Measurements from ENCODE around the gene FSHB. TPM values are rescaled to one million over a fixed set of nuclear protein-coding genes. Genes with fewer than 3 reads are reported as not detected.
"Not testable (repeated sequence)": the region's sequence is repeated elsewhere in the genome, so short reads cannot be mapped to it uniquely, and the experiment has no call there.

FSHB gene
- total and polyA plus RNA-seq, 2 of the 8 experiments (the other 6 are each of a cell fraction or from before 2014, with no cell fraction given): not detected

- H2BK120ac ChIP-seq (replicated peaks; ENCODE audit: low read depth, low read length); H3K56ac ChIP-seq (replicated peaks; ENCODE audit: insufficient read length, low read depth, low read length); H2BK5ac ChIP-seq (ENCODE audit: low read depth, low read length); H2BK12ac ChIP-seq (ENCODE audit: low read depth, low read length); H3K27me3 ChIP-seq (replicated peaks in 1 of 4; ENCODE audit: control insufficient read depth in 3 of 4, extremely low read depth in 1 of 4, insufficient read depth in 3 of 4, low read length in 3 of 4); DNase-seq (ENCODE audit: low read depth in 1 of 2, low spot score in 2 of 2); H3K9me3 ChIP-seq (ENCODE audit: insufficient read depth in 2 of 2, low read depth in 1 of 2, low read length in 1 of 2); H4K5ac ChIP-seq (ENCODE audit: insufficient read length, low read depth, low read length); H3K79me2 ChIP-seq (ENCODE audit: control insufficient read depth in 1 of 2, insufficient read depth in 2 of 2, low read length in 2 of 2); H3K14ac ChIP-seq (ENCODE audit: insufficient read length); H3K9ac ChIP-seq (replicated peaks in 1 of 4; ENCODE audit: extremely low read depth in 1 of 4, low read depth in 3 of 4, low read length in 3 of 4); H3K4me1 ChIP-seq (replicated peaks in 1 of 4; ENCODE audit: control insufficient read depth in 3 of 4, insufficient read depth in 4 of 4, low read length in 3 of 4); H2BK20ac ChIP-seq (ENCODE audit: low read length); H2BK15ac ChIP-seq (ENCODE audit: low read length); H3K36me3 ChIP-seq (ENCODE audit: control insufficient read depth in 2 of 4, insufficient read depth in 4 of 4, low read length in 3 of 4); H3K4me3 ChIP-seq (ENCODE audit: extremely low read depth in 1 of 4, insufficient read depth in 2 of 4, low read depth in 3 of 4, low read length in 4 of 4); H4K91ac ChIP-seq (replicated peaks; ENCODE audit: insufficient read length, low read length); H2AK5ac ChIP-seq (ENCODE audit: low read depth, low read length); POLR2A ChIA-PET (ENCODE audit: partially characterized antibody); H3K23me2 ChIP-seq (ENCODE audit: low read depth, low read length); H4K8ac ChIP-seq (ENCODE audit: extremely low read depth, insufficient read depth, low read length); H3K79me1 ChIP-seq (ENCODE audit: low read depth, low read length); FAIRE-seq; H2AFZ ChIP-seq (ENCODE audit: low read length); H3K4ac ChIP-seq (replicated peaks; ENCODE audit: insufficient read length, low read depth, low read length); H3K18ac ChIP-seq (ENCODE audit: extremely low read depth, low read length); H3K27ac ChIP-seq (ENCODE audit: low read depth, low read length); H4K20me1 ChIP-seq (replicated peaks in 1 of 2; ENCODE audit: control insufficient read depth in 1 of 2, insufficient read depth in 2 of 2, low read length in 2 of 2); H3K23ac ChIP-seq (ENCODE audit: insufficient read length); H3K4me2 ChIP-seq (ENCODE audit: insufficient read depth in 1 of 2, low read depth in 2 of 2, low read length in 2 of 2): not testable (repeated sequence)
- WGBS, 2 experiments (ENCODE audit: extremely low coverage in 1 of 2, insufficient coverage in 1 of 2, insufficient read length in 1 of 2, insufficient replicate concordance in 2 of 2, low coverage in 1 of 2, low lambda C conversion rate in 2 of 2, missing lambda C conversion rate in 1 of 2): 91% methylated on average over 6 of the region's 6 CpGs; no CpG with 5 or more reads in 1 of the 2 experiments
- CTCF ChIA-PET (ENCODE audit: partially characterized antibody): interaction anchor here (1.5 kb wide), 1 partner anchor 61 kb away, joined by 3 read pairs; no protein-coding TSS in a partner anchor
Observed at GRCh38 chr11:30202989-30203388, 27.8 kb upstream of the FSHB start.

All from H1 (cell line).